Endothelial cell (in vitro differentiated cells): ENCODE measurements around the gene WDFY4. TPM values are rescaled to one million over a fixed set of nuclear protein-coding genes. Genes with fewer than 3 reads are reported as not detected.

Experiments
- DNase-seq: peaks from one replicate; pipeline ENCODE4 v3.0.0; 2021; ENCODE audit warnings: low spot score
- H3K27ac Mint-ChIP-seq: one replicate; pipeline ENCODE4 v1.8.0; 2021; ENCODE audit warnings: mixed read lengths, inconsistent platforms; ENCODE audit not compliant: unreplicated experiment
- H3K27me3 Mint-ChIP-seq: one replicate; pipeline ENCODE4 v1.8.0; 2021; ENCODE audit warnings: mild to moderate bottlenecking, moderate library complexity, mixed read lengths, inconsistent platforms; ENCODE audit not compliant: unreplicated experiment
- H3K36me3 Mint-ChIP-seq: one replicate; pipeline ENCODE4 v1.8.0; 2021; ENCODE audit warnings: mild to moderate bottlenecking, low read depth, mixed read lengths, inconsistent platforms; ENCODE audit not compliant: unreplicated experiment
- H3K4me1 Mint-ChIP-seq: one replicate; pipeline ENCODE4 v1.8.0; 2021; ENCODE audit warnings: mild to moderate bottlenecking, mixed read lengths, inconsistent platforms; ENCODE audit not compliant: unreplicated experiment
- H3K4me3 Mint-ChIP-seq: one replicate; pipeline ENCODE4 v1.8.0; 2021; ENCODE audit warnings: mild to moderate bottlenecking, mixed read lengths, inconsistent platforms; ENCODE audit not compliant: unreplicated experiment
- H3K9me3 Mint-ChIP-seq: one replicate; pipeline ENCODE4 v1.8.0; 2021; ENCODE audit warnings: mixed read lengths, inconsistent platforms; ENCODE audit not compliant: unreplicated experiment
- CTCF ChIP-seq: fragments of 200-600 bp; sonication (generic); IDR thresholded peaks from one replicate; pipeline ENCODE4 v1.5.0; 2021; ENCODE audit warnings: antibody characterized with exemption; ENCODE audit not compliant: unreplicated experiment
- total RNA-seq: library from RNA; stranded (reverse); fragmentation: NEBNext Ultra II Directional; extraction: Animal tissue kit (Norgen Biotek cat#: 25700); gene quantifications from one replicate; pipeline ENCODE4 v1.2.1, GENCODE V29; 2021; ENCODE audit not compliant: unreplicated experiment

The WDFY4 gene
- total RNA-seq, 1 donor from 2014 or later = 0.54 TPM

- peaks cover 2% of the 10 kb centered on the region for H3K27me3 Mint-ChIP-seq
- no peaks in the 10 kb centered on the region for H3K9me3 Mint-ChIP-seq
- DNase-seq = no peak
- H3K27ac Mint-ChIP-seq = no peak overlapping the region
- no peaks in the 10 kb centered on the region for H3K36me3 Mint-ChIP-seq
- H3K4me3 Mint-ChIP-seq = no peak overlapping the region
- H3K4me1 Mint-ChIP-seq = peaks cover 10% of the 10 kb centered on the region
- TF ChIP-seq CTCF = no peak
Observed at GRCh38 chr10:48762064-48763042, 77.7 kb downstream of the WDFY4 start.

- Mint-ChIP-seq H3K9me3 (no peaks in the 10 kb centered on the region), H3K4me3 (no peak overlapping the region), H3K27me3 (peaks cover 2% of the 10 kb centered on the region), H3K36me3 (no peaks in the 10 kb centered on the region), H3K4me1 (peaks cover 10% of the 10 kb centered on the region), H3K27ac (no peak overlapping the region)
- no peak for TF ChIP-seq CTCF
- DNase-seq = no peak
Observed at GRCh38 chr10:48763403-48763965, 78.8 kb downstream of the WDFY4 start.

- H3K27me3 Mint-ChIP-seq = no peaks in the 10 kb centered on the region
Observed at GRCh38 chr10:48764486-48764885, 79.8 kb downstream of the WDFY4 start.

GRCh38 chr10:48765039-48765438 lies 80.4 kb downstream of the WDFY4 start:
- DNase-seq = no peak
- TF ChIP-seq CTCF = no peak
- Mint-ChIP-seq H3K9me3 (no peaks in the 10 kb centered on the region), H3K4me3 (no peak overlapping the region), H3K36me3 (no peaks in the 10 kb centered on the region), H3K27me3 (no peaks in the 10 kb centered on the region), H3K4me1 (peaks cover 8% of the 10 kb centered on the region), H3K27ac (no peak overlapping the region)

More at GRCh38 chr10:48764486-48764885, 79.8 kb downstream of the WDFY4 start:
- Mint-ChIP-seq H3K9me3 (no peaks in the 10 kb centered on the region), H3K4me1 (peaks cover 8% of the 10 kb centered on the region), H3K36me3 (no peaks in the 10 kb centered on the region), H3K27ac (no peak overlapping the region), H3K4me3 (no peak overlapping the region)
- no peak for DNase-seq
- TF ChIP-seq CTCF = no peak

- H3K4me1 Mint-ChIP-seq = peaks cover 8% of the 10 kb centered on the region
- TF ChIP-seq CTCF = no peak
- no peak overlapping the region for H3K27ac Mint-ChIP-seq
Observed at GRCh38 chr10:48765527-48765926, 80.9 kb downstream of the WDFY4 start.

More at GRCh38 chr10:48765527-48765926, 80.9 kb downstream of the WDFY4 start:
- H3K36me3 Mint-ChIP-seq = no peaks in the 10 kb centered on the region
- no peak overlapping the region for H3K4me3 Mint-ChIP-seq
- no peak for DNase-seq
- no peaks in the 10 kb centered on the region for H3K9me3 Mint-ChIP-seq
- H3K27me3 Mint-ChIP-seq = no peaks in the 10 kb centered on the region
